ENCODE results near the gene B3GNT2. TPM values are rescaled to one million over a fixed set of nuclear protein-coding genes. Genes with fewer than 3 reads are reported as not detected.
"Not testable (repeated sequence)": the region's sequence is repeated elsewhere in the genome, so short reads cannot be mapped to it uniquely, and the experiment has no call there.

B3GNT2 gene
- total RNA-seq, 2 experiments from 2014 or later = 28.0 to 30.6 TPM

GRCh38 chr2:62192811-62193210 is 3.1 kb upstream of the B3GNT2 start:
- Mint-ChIP-seq H3K36me3 (ENCODE audit: low read depth) (peaks cover 5% of the 10 kb centered on the region), H3K27ac (no peak overlapping the region), H3K4me3 (no peak overlapping the region), H3K9me3 (no peaks in the 10 kb centered on the region), H3K4me1 (peaks cover 16% of the 10 kb centered on the region), H3K27me3 (peaks cover 3% of the 10 kb centered on the region)
- DNase-seq = no peak
- POLR2A ChIA-PET = no interaction called here
- CTCF ChIA-PET = no interaction called here

GRCh38 chr2:62194558-62195420 is 1.1 kb upstream of the B3GNT2 start:
- Mint-ChIP-seq H3K27me3 (peaks cover 3% of the 10 kb centered on the region), H3K9me3 (no peaks in the 10 kb centered on the region), H3K4me1 (peaks cover 34% of the 10 kb centered on the region), H3K4me3 (peak overlapping the region; percentile 74), H3K27ac (peak overlapping the region; percentile 89), H3K36me3 (ENCODE audit: low read depth) (peaks cover 12% of the 10 kb centered on the region)
- ChIA-PET CTCF (interaction anchor here (1.0 to 1.4 kb wide), 2 partner anchors 37 to 137 kb away, joined by 3 to 4 read pairs; no protein-coding TSS in a partner anchor), POLR2A (interaction anchor here (1.0 kb wide), 1 partner anchor 108 kb away, joined by 7 read pairs; no protein-coding TSS in a partner anchor)
- DNase-seq = no peak

GRCh38 chr2:62196278-62196901 is 475 bp downstream of the B3GNT2 start:
- DNase-seq = peak; percentile 69
- Mint-ChIP-seq H3K4me3 (peak overlapping the region; percentile 89), H3K4me1 (peaks cover 50% of the 10 kb centered on the region), H3K36me3 (ENCODE audit: low read depth) (peaks cover 12% of the 10 kb centered on the region), H3K9me3 (peaks cover 2% of the 10 kb centered on the region), H3K27me3 (peaks cover 3% of the 10 kb centered on the region), H3K27ac (peak overlapping the region; percentile 97)
- ChIA-PET CTCF (interaction anchor here (1.0 to 1.4 kb wide), 2 partner anchors 38 to 135 kb away, joined by 3 to 4 read pairs; no protein-coding TSS in a partner anchor), POLR2A (interaction anchor here (1.0 kb wide), 1 partner anchor 106 kb away, joined by 7 read pairs; no protein-coding TSS in a partner anchor)

GRCh38 chr2:62197011-62197924 is 1.4 kb downstream of the B3GNT2 start:
- peak; percentile 45 for DNase-seq

GRCh38 chr2:62197925-62198633 is 2.2 kb downstream of the B3GNT2 start:
- Mint-ChIP-seq H3K36me3 (ENCODE audit: low read depth) (peaks cover 20% of the 10 kb centered on the region), H3K4me1 (peaks cover 58% of the 10 kb centered on the region), H3K4me3 (peak overlapping the region; percentile 89), H3K27ac (peak overlapping the region; percentile 97), H3K9me3 (peaks cover 2% of the 10 kb centered on the region), H3K27me3 (no peaks in the 10 kb centered on the region)
- POLR2A ChIA-PET = no interaction called here
- no peak for DNase-seq
- CTCF ChIA-PET = interaction anchor here (0.8 to 1.2 kb wide), 2 partner anchors 13 to 58 kb away, joined by 3 read pairs; no protein-coding TSS in a partner anchor

More at GRCh38 chr2:62197011-62197924, 1.4 kb downstream of the B3GNT2 start:
- CTCF ChIA-PET = interaction anchor here (0.6 to 0.9 kb wide), 2 partner anchors 36 to 107 kb away, joined by 3 read pairs; no protein-coding TSS in a partner anchor
- Mint-ChIP-seq H3K4me1 (peaks cover 58% of the 10 kb centered on the region), H3K27me3 (peaks cover 3% of the 10 kb centered on the region), H3K4me3 (peak overlapping the region; percentile 89), H3K36me3 (ENCODE audit: low read depth) (peaks cover 16% of the 10 kb centered on the region), H3K9me3 (peaks cover 2% of the 10 kb centered on the region), H3K27ac (peak overlapping the region; percentile 97)
- POLR2A ChIA-PET = no interaction called here

GRCh38 chr2:62198854-62199253 is 2.9 kb downstream of the B3GNT2 start:
- H3K36me3 Mint-ChIP-seq (ENCODE audit: low read depth) = peaks cover 21% of the 10 kb centered on the region
- DNase-seq, POLR2A ChIA-PET, H3K9me3 Mint-ChIP-seq, H3K27me3 Mint-ChIP-seq: not testable (repeated sequence)
- H3K27ac Mint-ChIP-seq = peak overlapping the region; percentile 97
- CTCF ChIA-PET = interaction anchor here (0.6 to 2.6 kb wide), 4 partner anchors 12 to 59 kb away, joined by 3 to 14 read pairs (median 3); no protein-coding TSS in a partner anchor
- peaks cover 64% of the 10 kb centered on the region for H3K4me1 Mint-ChIP-seq
- H3K4me3 Mint-ChIP-seq = peak overlapping the region; percentile 89

- DNase-seq = no peak
- POLR2A ChIA-PET = no interaction called here
- H3K9me3 Mint-ChIP-seq = peaks cover 2% of the 10 kb centered on the region
- no peaks in the 10 kb centered on the region for H3K27me3 Mint-ChIP-seq
- H3K4me1 Mint-ChIP-seq = peaks cover 64% of the 10 kb centered on the region
- peak overlapping the region; percentile 89 for H3K4me3 Mint-ChIP-seq
- CTCF ChIA-PET = interaction anchor here (1.2 to 2.6 kb wide), 2 partner anchors 11 to 17 kb away, joined by 3 to 14 read pairs; no protein-coding TSS in a partner anchor
- peak overlapping the region; percentile 97 for H3K27ac Mint-ChIP-seq
- peaks cover 21% of the 10 kb centered on the region for H3K36me3 Mint-ChIP-seq (ENCODE audit: low read depth)
These were observed 3.6 kb downstream of the B3GNT2 start for GRCh38 chr2:62199392-62200125.

GRCh38 chr2:62200291-62200841 is 4.5 kb downstream of the B3GNT2 start:
- ChIA-PET CTCF (interaction anchor here (2.6 kb wide), 1 partner anchor 16 kb away, joined by 14 read pairs; no protein-coding TSS in a partner anchor), POLR2A (no interaction called here)
- DNase-seq = no peak
- peaks cover 64% of the 10 kb centered on the region for H3K4me1 Mint-ChIP-seq
- peaks cover 2% of the 10 kb centered on the region for H3K9me3 Mint-ChIP-seq
- H3K27ac Mint-ChIP-seq = peak overlapping the region; percentile 97
- H3K36me3 Mint-ChIP-seq (ENCODE audit: low read depth) = peaks cover 24% of the 10 kb centered on the region
- no peaks in the 10 kb centered on the region for H3K27me3 Mint-ChIP-seq
- peak overlapping the region; percentile 89 for H3K4me3 Mint-ChIP-seq

GRCh38 chr2:62200868-62201267 is 5.0 kb downstream of the B3GNT2 start:
- Mint-ChIP-seq H3K27me3 (no peaks in the 10 kb centered on the region), H3K4me1 (peaks cover 66% of the 10 kb centered on the region), H3K27ac (peak overlapping the region; percentile 97), H3K9me3 (peaks cover 2% of the 10 kb centered on the region), H3K4me3 (peak overlapping the region; percentile 89), H3K36me3 (ENCODE audit: low read depth) (peaks cover 27% of the 10 kb centered on the region)
- ChIA-PET CTCF (interaction anchor here (2.6 kb wide), 1 partner anchor 15 kb away, joined by 14 read pairs; no protein-coding TSS in a partner anchor), POLR2A (no interaction called here)
- no peak for DNase-seq

GRCh38 chr2:62201307-62201706 is 5.4 kb downstream of the B3GNT2 start:
- Mint-ChIP-seq H3K9me3 (peaks cover 2% of the 10 kb centered on the region), H3K27ac (peak overlapping the region; percentile 97), H3K27me3 (no peaks in the 10 kb centered on the region), H3K4me3 (peak overlapping the region; percentile 89), H3K4me1 (peaks cover 69% of the 10 kb centered on the region), H3K36me3 (ENCODE audit: low read depth) (peaks cover 28% of the 10 kb centered on the region)
- ChIA-PET POLR2A (no interaction called here), CTCF (interaction anchor here (2.6 kb wide), 1 partner anchor 15 kb away, joined by 14 read pairs; no protein-coding TSS in a partner anchor)
- no peak for DNase-seq

All from activated CD4-positive, alpha-beta T cell treated with anti-CD3 and anti-CD28 coated beads, Interleukin-2, amount 10 ng/mL, durations not matched to agents 7 days and 5 days (primary cell).